K562 (cell line): ENCODE measurements around the gene LMBR1L. TPM values are rescaled to one million over a fixed set of nuclear protein-coding genes. Genes with fewer than 3 reads are reported as not detected.

Experiments used
- CBX1 ChIP-seq: sonication (generic); IDR thresholded peaks from 2 replicates; pipeline ENCODE4 v1.6.1; 2016; ENCODE audit warnings: antibody characterized with exemption, low read depth, mild to moderate bottlenecking
- CEBPG ChIP-seq, 3 experiments: fragments of 200-800 bp in 1 of 3; sonication (Bioruptor generic) in 1 of 3; sonication (generic) in 1 of 3; formaldehyde crosslinking in 1 of 3; IDR thresholded peaks in 2 of 3; conservative IDR thresholded peaks in 1 of 3; 2 replicates each; pipeline versions ENCODE4 v1.6.1 to v1.8.0; 2016 to 2022; ENCODE audit warnings: missing compliant biosample characterization in 2 of 3, missing genetic modification characterization in 2 of 3, mild to moderate bottlenecking in 1 of 3, missing genetic modification reagents in 1 of 3
- CREB1 ChIP-seq, 2 experiments: sonication (generic) in 1 of 2; formaldehyde crosslinking in 1 of 2; IDR thresholded peaks; 2 replicates each; pipeline versions ENCODE4 v1.6.1 to v1.8.0; 2012 to 2022; ENCODE audit warnings: inconsistent platforms in 1 of 2, mild to moderate bottlenecking in 1 of 2, missing genetic modification reagents in 1 of 2, moderate library complexity in 1 of 2
- EP400 ChIP-seq: fragments of 450-650 bp; IDR thresholded peaks from 2 replicates; pipeline ENCODE4 v1.6.1; 2017; ENCODE audit warnings: antibody characterized with exemption, mild to moderate bottlenecking, moderate library complexity
- HDAC8 ChIP-seq: fragments of 450-650 bp; IDR thresholded peaks from 2 replicates; pipeline ENCODE4 v1.6.1; 2016; ENCODE audit warnings: mild to moderate bottlenecking, missing genetic modification characterization, moderate library complexity, missing compliant biosample characterization
- HINFP ChIP-seq: fragments of 450-650 bp; conservative IDR thresholded peaks from 2 replicates; pipeline ENCODE4 v1.6.1; 2016; ENCODE audit warnings: missing genetic modification characterization, low read depth, mild to moderate bottlenecking, control low read depth, missing compliant biosample characterization
- KDM1A ChIP-seq, 2 experiments: fragments of 450-650 bp; IDR thresholded peaks; 2 replicates each; pipeline ENCODE4 v1.6.1; 2016; ENCODE audit warnings: mild to moderate bottlenecking in 2 of 2
- MYC ChIP-seq, 2 experiments: fragments of 250-450 bp in 1 of 2; sonication (Bioruptor Pico) in 1 of 2; IDR thresholded peaks; 2 replicates each; pipeline versions ENCODE4 v1.5.1 to v1.6.1; 2012 to 2021; ENCODE audit warnings: low read depth in 2 of 2, borderline replicate concordance in 1 of 2, improper control_type of control experiment in 1 of 2, low read length in 1 of 2, mild to moderate bottlenecking in 1 of 2, moderate library complexity in 1 of 2
- NEUROD1 ChIP-seq: fragments of 150-350 bp; IDR thresholded peaks from 2 replicates; pipeline ENCODE4 v1.6.1; 2014; ENCODE audit warnings: borderline replicate concordance, low read length, low read depth; ENCODE audit not compliant: partially characterized antibody
- NR2F6 ChIP-seq: fragments of 450-650 bp; formaldehyde crosslinking; IDR thresholded peaks from 2 replicates; pipeline ENCODE4 v1.4.0; 2020; ENCODE audit warnings: mild to moderate bottlenecking
- SAFB2 ChIP-seq: fragments of 200-400 bp; formaldehyde crosslinking; IDR thresholded peaks from 2 replicates; pipeline ENCODE4 v1.6.1; 2018; ENCODE audit warnings: borderline replicate concordance, low read length, low read depth, moderate library complexity; ENCODE audit not compliant: severe bottlenecking
- SMAD2 ChIP-seq: fragments of 150-350 bp; IDR thresholded peaks from 2 replicates; pipeline ENCODE4 v1.6.1; 2014; ENCODE audit warnings: low read depth, mild to moderate bottlenecking, low read length
- THRAP3 ChIP-seq: fragments of 450-650 bp; IDR thresholded peaks from 2 replicates; pipeline ENCODE4 v1.6.1; 2016; ENCODE audit warnings: mild to moderate bottlenecking, inconsistent platforms, borderline replicate concordance
- TRIM24 ChIP-seq, 2 experiments: fragments of 450-650 bp; IDR thresholded peaks; 2 replicates each; pipeline ENCODE4 v1.6.1; 2016
- XRCC5 ChIP-seq: fragments of 200-400 bp; formaldehyde crosslinking; IDR thresholded peaks from 2 replicates; pipeline ENCODE4 v1.6.1; 2017; ENCODE audit warnings: low read depth, mild to moderate bottlenecking, low read length
- ZBTB9 ChIP-seq: fragments of 450-650 bp; formaldehyde crosslinking; IDR thresholded peaks from 2 replicates; pipeline ENCODE4 v1.4.0; 2020; ENCODE audit warnings: mild to moderate bottlenecking, moderate library complexity
- ZFP1 ChIP-seq: fragments of 450-650 bp; formaldehyde crosslinking; IDR thresholded peaks from 2 replicates; pipeline ENCODE4 v1.4.0; 2020; ENCODE audit warnings: mild to moderate bottlenecking, mixed read lengths
- ZNF764 ChIP-seq: fragments of 250-450 bp; sonication (Bioruptor Pico); IDR thresholded peaks from 2 replicates; pipeline ENCODE4 v1.4.0; 2020; ENCODE audit warnings: low read depth, mild to moderate bottlenecking, moderate library complexity
- polyA plus RNA-seq, 8 experiments: library from polyadenylated mRNA; depleted of rRNA in 4 of 8; stranded (reverse) in 5 of 8; unstranded in 3 of 8; fragments of >200 nt; fragmentation: Nextera tagmentation in 2 of 8; fragmentation: Illumina TruSeq in 1 of 8; extraction: Ambion mirVana in 2 of 8; extraction: Trizol in 1 of 8; gene quantifications; 2 replicates each; pipeline versions ENCODE4 v1.2.1 to v1.2.3, GENCODE V29; 2011 to 2014; ENCODE audit warnings: inconsistent platforms in 1 of 8, missing spikeins in 1 of 8
- total RNA-seq, 7 experiments: library from RNA; depleted of rRNA in 6 of 7; stranded (reverse); fragments of >200 nt in 6 of 7; fragmentation: Illumina TruSeq in 2 of 7; extraction: Trizol in 2 of 7; gene quantifications; 2 replicates each; pipeline versions ENCODE4 v1.2.1 to v1.2.3, GENCODE V29; 2011 to 2021; ENCODE audit warnings: low replicate concordance in 1 of 7
- TF ChIP-seq, protein P1 (sequence below): IDR thresholded peaks from 2 replicates; pipeline ENCODE4 v1.6.1; 2011; ENCODE audit warnings: borderline replicate concordance, low read depth, mild to moderate bottlenecking, moderate library complexity, low read length; ENCODE audit not compliant: insufficient read depth, poor library complexity, severe bottlenecking

Gene LMBR1L
- total and polyA plus RNA-seq, 9 of the 15 experiments (the other 6 are each of a cell fraction or from before 2014, with no cell fraction given): 2.5 to 57.0 (median 31.1) TPM

GRCh38 chr12:49089821-49090773 is 20.6 kb downstream of the LMBR1L start (continued):
- TF ChIP-seq NR2F6 (CRISPR knock-in tag): no peak
- TF ChIP-seq CBX1: no peak
- TF ChIP-seq, protein P1, sequence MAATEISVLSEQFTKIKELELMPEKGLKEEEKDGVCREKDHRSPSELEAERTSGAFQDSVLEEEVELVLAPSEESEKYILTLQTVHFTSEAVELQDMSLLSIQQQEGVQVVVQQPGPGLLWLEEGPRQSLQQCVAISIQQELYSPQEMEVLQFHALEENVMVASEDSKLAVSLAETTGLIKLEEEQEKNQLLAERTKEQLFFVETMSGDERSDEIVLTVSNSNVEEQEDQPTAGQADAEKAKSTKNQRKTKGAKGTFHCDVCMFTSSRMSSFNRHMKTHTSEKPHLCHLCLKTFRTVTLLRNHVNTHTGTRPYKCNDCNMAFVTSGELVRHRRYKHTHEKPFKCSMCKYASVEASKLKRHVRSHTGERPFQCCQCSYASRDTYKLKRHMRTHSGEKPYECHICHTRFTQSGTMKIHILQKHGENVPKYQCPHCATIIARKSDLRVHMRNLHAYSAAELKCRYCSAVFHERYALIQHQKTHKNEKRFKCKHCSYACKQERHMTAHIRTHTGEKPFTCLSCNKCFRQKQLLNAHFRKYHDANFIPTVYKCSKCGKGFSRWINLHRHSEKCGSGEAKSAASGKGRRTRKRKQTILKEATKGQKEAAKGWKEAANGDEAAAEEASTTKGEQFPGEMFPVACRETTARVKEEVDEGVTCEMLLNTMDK: peak; percentile 40
- TF ChIP-seq ZBTB9: no peak
- TF ChIP-seq TRIM24 (IDR thresholded peaks at IDR 0.05): peak in 1 of 2 experiments; percentile 11; a peak in 1 of 4 replicates
- no peak for TF ChIP-seq HINFP (tag)
- TF ChIP-seq XRCC5: 0 out of 2 replicates have a peak, but pooled peaks have one; percentile 26
- no peak; the same call in 1 of the 2 replicates for TF ChIP-seq HDAC8 (tag)
- no peak for TF ChIP-seq THRAP3
- TF ChIP-seq MYC (IDR thresholded peaks at IDR 0.05; ENCODE audit: low read depth, low read length): no peak; the same call in 1 of the 2 replicates
- TF ChIP-seq MYC (CRISPR knock-in tag; IDR thresholded peaks at IDR 0.05; ENCODE audit: borderline replicate concordance, low read depth): no peak
- TF ChIP-seq ZNF764 (CRISPR knock-in tag): no peak
- no peak for TF ChIP-seq NEUROD1
- TF ChIP-seq EP400: no peak; the same call in 1 of the 2 replicates
- TF ChIP-seq SMAD2: no peak
- no peak for TF ChIP-seq CEBPG (CRISPR knock-in tag; IDR thresholded peaks at IDR 0.05)
- no peak for TF ChIP-seq CEBPG (tag; conservative IDR thresholded peaks at IDR 0.05 in 1 of 2, IDR thresholded peaks at IDR 0.05 in 1 of 2)
- TF ChIP-seq KDM1A (IDR thresholded peaks at IDR 0.05): peak; percentile 95 to 96
- no peak for TF ChIP-seq ZFP1 (CRISPR knock-in tag)
- no peak for TF ChIP-seq SAFB2
- peak; percentile 32; the same call in 1 of the 2 replicates for TF ChIP-seq CREB1 (IDR thresholded peaks at IDR 0.05)
- TF ChIP-seq CREB1 (CRISPR knock-in tag; IDR thresholded peaks at IDR 0.05): no peak
